ENCODE data around the gene CD164.

CD164 gene

DNA sequence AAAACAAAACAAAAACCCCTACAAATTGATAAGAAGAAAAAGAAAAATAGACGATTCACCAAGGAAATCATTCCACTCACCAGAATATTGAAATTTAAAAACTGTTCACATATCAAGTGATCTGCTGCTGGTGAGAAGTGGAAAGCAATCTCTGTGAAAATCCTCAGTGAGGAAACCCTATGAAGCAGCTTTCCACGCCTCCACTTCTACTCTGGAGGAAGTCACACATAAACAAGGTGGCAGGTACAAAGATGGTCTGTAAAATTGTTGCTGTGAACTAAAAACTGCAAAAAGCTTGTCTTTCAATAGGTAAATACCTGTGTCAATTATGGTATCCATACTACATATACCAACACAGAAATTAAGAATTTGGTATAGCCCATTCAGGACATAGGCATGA, 18.5 kb downstream of the CD164 start:
- TF ChIP-seq, protein P1, sequence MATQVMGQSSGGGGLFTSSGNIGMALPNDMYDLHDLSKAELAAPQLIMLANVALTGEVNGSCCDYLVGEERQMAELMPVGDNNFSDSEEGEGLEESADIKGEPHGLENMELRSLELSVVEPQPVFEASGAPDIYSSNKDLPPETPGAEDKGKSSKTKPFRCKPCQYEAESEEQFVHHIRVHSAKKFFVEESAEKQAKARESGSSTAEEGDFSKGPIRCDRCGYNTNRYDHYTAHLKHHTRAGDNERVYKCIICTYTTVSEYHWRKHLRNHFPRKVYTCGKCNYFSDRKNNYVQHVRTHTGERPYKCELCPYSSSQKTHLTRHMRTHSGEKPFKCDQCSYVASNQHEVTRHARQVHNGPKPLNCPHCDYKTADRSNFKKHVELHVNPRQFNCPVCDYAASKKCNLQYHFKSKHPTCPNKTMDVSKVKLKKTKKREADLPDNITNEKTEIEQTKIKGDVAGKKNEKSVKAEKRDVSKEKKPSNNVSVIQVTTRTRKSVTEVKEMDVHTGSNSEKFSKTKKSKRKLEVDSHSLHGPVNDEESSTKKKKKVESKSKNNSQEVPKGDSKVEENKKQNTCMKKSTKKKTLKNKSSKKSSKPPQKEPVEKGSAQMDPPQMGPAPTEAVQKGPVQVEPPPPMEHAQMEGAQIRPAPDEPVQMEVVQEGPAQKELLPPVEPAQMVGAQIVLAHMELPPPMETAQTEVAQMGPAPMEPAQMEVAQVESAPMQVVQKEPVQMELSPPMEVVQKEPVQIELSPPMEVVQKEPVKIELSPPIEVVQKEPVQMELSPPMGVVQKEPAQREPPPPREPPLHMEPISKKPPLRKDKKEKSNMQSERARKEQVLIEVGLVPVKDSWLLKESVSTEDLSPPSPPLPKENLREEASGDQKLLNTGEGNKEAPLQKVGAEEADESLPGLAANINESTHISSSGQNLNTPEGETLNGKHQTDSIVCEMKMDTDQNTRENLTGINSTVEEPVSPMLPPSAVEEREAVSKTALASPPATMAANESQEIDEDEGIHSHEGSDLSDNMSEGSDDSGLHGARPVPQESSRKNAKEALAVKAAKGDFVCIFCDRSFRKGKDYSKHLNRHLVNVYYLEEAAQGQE (IDR thresholded peaks at IDR 0.05; ENCODE audit: insufficient read depth in 1 of 2, low read depth in 2 of 2, low read length in 2 of 2): no peak
- TF ChIP-seq FOXP2 (optimal IDR thresholded peaks at IDR 0.05; ENCODE audit: borderline replicate concordance, extremely low read depth, extremely low read length, insufficient read depth) (no peak), SIN3A (IDR thresholded peaks at IDR 0.05; ENCODE audit: borderline replicate concordance, insufficient read depth, low read length) (no peak), POLR2AphosphoS5 (IDR thresholded peaks at IDR 0.05; ENCODE audit: low read depth, low read length) (no peak), TAF1 (IDR thresholded peaks at IDR 0.05; ENCODE audit: borderline replicate concordance, insufficient read depth, low read length) (no peak)

- TF ChIP-seq, protein P1 (IDR thresholded peaks at IDR 0.05; ENCODE audit: insufficient read depth in 1 of 2, low read depth in 2 of 2, low read length in 2 of 2): no peak
- no peak for TF ChIP-seq FOXP2 (optimal IDR thresholded peaks at IDR 0.05; ENCODE audit: borderline replicate concordance, extremely low read depth, extremely low read length, insufficient read depth)
- TF ChIP-seq SIN3A (IDR thresholded peaks at IDR 0.05; ENCODE audit: borderline replicate concordance, insufficient read depth, low read length): no peak
- no peak for TF ChIP-seq POLR2AphosphoS5 (IDR thresholded peaks at IDR 0.05; ENCODE audit: low read depth, low read length)
- TF ChIP-seq TAF1 (IDR thresholded peaks at IDR 0.05; ENCODE audit: borderline replicate concordance, insufficient read depth, low read length): no peak
Observed at GRCh38 chr6:109362102-109362884, 20.0 kb downstream of the CD164 start.

DNA sequence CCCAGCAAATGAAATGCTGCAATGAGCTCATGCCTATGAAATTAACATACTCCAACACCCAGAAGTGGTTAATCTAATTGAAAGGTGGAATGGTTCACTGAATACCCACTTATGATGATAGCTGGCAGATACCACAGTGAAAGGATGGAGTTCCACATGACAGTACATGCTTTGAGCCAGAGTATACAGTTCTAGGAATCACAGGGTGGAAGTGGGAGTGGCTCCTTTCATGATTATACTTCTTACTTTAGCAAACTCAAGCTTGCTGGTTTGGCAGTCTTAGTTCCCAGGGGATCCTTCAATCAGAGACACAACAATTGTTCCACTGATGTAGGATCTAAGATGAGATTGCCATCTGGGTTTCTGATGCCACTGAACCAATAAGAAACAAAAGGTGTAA, 21.5 kb downstream of the CD164 start:
- TF ChIP-seq, protein P1 (IDR thresholded peaks at IDR 0.05; ENCODE audit: insufficient read depth in 1 of 2, low read depth in 2 of 2, low read length in 2 of 2): no peak
- TF ChIP-seq FOXP2 (optimal IDR thresholded peaks at IDR 0.05; ENCODE audit: borderline replicate concordance, extremely low read depth, extremely low read length, insufficient read depth) (no peak), TAF1 (IDR thresholded peaks at IDR 0.05; ENCODE audit: borderline replicate concordance, insufficient read depth, low read length) (no peak), SIN3A (IDR thresholded peaks at IDR 0.05; ENCODE audit: borderline replicate concordance, insufficient read depth, low read length) (no peak), POLR2AphosphoS5 (IDR thresholded peaks at IDR 0.05; ENCODE audit: low read depth, low read length) (no peak)

GRCh38 chr6:109360281-109360680, 22.0 kb downstream of the CD164 start:
- TF ChIP-seq POLR2AphosphoS5 (IDR thresholded peaks at IDR 0.05; ENCODE audit: low read depth, low read length) (no peak), SIN3A (IDR thresholded peaks at IDR 0.05; ENCODE audit: borderline replicate concordance, insufficient read depth, low read length) (no peak), FOXP2 (optimal IDR thresholded peaks at IDR 0.05; ENCODE audit: borderline replicate concordance, extremely low read depth, extremely low read length, insufficient read depth) (no peak), TAF1 (IDR thresholded peaks at IDR 0.05; ENCODE audit: borderline replicate concordance, insufficient read depth, low read length) (no peak)
- TF ChIP-seq, protein P1 (IDR thresholded peaks at IDR 0.05; ENCODE audit: insufficient read depth in 1 of 2, low read depth in 2 of 2, low read length in 2 of 2): no peak
